Mesothelial cell of epicardium (in vitro differentiated cells): ENCODE data around the gene RASSF10. TPM values are rescaled to one million over a fixed set of nuclear protein-coding genes. Genes with fewer than 3 reads are reported as not detected.
A peak's percentile ranks its signal among the peaks of the same experiment; 100 is the strongest.

Experiments used
- DNase-seq, 2 experiments: peaks; one replicate each; pipeline ENCODE4 v3.0.0; 2021; ENCODE audit warnings: low spot score in 2 of 2; ENCODE audit not compliant: unreplicated experiment in 2 of 2
- H3K27ac Mint-ChIP-seq: 2 replicates; pipeline ENCODE4 v1.8.0; 2021; ENCODE audit warnings: mixed read lengths
- H3K27me3 Mint-ChIP-seq: 2 replicates; pipeline ENCODE4 v1.8.0; 2021; ENCODE audit warnings: low read depth, mixed read lengths
- H3K36me3 Mint-ChIP-seq: 2 replicates; pipeline ENCODE4 v1.8.0; 2021; ENCODE audit warnings: mixed read lengths
- H3K4me1 Mint-ChIP-seq: 2 replicates; pipeline ENCODE4 v1.8.0; 2021; ENCODE audit warnings: mixed read lengths
- H3K4me3 Mint-ChIP-seq: 2 replicates; pipeline ENCODE4 v1.8.0; 2021; ENCODE audit warnings: mild to moderate bottlenecking, moderate library complexity, mixed read lengths
- H3K9me3 Mint-ChIP-seq: 2 replicates; pipeline ENCODE4 v1.8.0; 2021; ENCODE audit warnings: mixed read lengths
- total RNA-seq: library from RNA; stranded (reverse); gene quantifications from 3 replicates; pipeline ENCODE4 v1.2.1, GENCODE V29; 2021
- TF ChIP-seq, protein P1 (sequence below): fragments of 200-600 bp; sonication (generic); IDR thresholded peaks from one replicate; pipeline ENCODE4 v1.5.0; 2021; ENCODE audit warnings: antibody characterized with exemption; ENCODE audit not compliant: unreplicated experiment

Gene RASSF10
- total RNA-seq, 1 donor from 2014 or later, result 0.09 TPM

DNA sequence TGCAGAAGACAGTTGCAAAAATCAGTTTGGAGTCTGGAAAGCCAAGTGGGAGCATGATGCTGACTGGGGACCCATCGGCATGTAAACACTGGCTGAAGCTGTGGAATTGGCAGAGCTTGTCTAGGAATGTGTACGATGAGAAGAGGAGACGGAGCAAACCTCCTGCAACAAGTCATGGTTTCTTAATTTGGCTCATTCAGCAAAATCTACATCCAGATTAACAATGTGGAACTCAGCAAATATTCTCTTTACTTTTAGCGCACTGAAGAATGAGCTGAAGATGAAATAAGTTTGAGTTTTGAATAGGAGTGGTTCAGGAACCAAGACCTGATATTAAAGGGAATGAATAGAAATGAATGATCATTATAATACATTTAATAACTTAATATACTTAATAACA is 26.6 kb downstream of the RASSF10 start:
- no peak overlapping the region for H3K4me3 Mint-ChIP-seq
- DNase-seq, result no peak
- no peaks in the 10 kb centered on the region for H3K4me1 Mint-ChIP-seq
- no peaks in the 10 kb centered on the region for H3K9me3 Mint-ChIP-seq
- H3K36me3 Mint-ChIP-seq, result no peaks in the 10 kb centered on the region
- no peak overlapping the region for H3K27ac Mint-ChIP-seq
- peaks cover 37% of the 10 kb centered on the region for H3K27me3 Mint-ChIP-seq
- TF ChIP-seq, protein P1, sequence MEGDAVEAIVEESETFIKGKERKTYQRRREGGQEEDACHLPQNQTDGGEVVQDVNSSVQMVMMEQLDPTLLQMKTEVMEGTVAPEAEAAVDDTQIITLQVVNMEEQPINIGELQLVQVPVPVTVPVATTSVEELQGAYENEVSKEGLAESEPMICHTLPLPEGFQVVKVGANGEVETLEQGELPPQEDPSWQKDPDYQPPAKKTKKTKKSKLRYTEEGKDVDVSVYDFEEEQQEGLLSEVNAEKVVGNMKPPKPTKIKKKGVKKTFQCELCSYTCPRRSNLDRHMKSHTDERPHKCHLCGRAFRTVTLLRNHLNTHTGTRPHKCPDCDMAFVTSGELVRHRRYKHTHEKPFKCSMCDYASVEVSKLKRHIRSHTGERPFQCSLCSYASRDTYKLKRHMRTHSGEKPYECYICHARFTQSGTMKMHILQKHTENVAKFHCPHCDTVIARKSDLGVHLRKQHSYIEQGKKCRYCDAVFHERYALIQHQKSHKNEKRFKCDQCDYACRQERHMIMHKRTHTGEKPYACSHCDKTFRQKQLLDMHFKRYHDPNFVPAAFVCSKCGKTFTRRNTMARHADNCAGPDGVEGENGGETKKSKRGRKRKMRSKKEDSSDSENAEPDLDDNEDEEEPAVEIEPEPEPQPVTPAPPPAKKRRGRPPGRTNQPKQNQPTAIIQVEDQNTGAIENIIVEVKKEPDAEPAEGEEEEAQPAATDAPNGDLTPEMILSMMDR, result no peak

DNA sequence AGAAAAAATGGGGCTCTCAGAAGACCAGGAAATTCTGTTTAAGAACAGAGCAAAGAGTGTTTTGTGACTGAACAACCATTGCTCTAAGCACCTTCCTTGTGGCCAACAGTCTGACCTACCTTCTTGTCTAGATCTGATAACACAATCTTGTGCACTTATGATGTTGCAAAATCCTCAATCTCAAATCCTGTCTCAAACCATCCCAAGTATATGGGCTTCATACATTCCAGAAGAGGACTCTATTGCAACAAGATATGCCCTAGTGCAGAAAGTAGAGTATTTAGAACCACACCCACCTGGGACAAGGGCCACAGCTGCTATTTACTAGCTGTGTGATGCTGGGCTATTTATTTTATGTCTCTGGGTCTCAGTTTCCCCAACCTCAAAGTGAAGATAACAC is 27.1 kb downstream of the RASSF10 start:
- no peaks in the 10 kb centered on the region for H3K36me3 Mint-ChIP-seq
- peaks cover 4% of the 10 kb centered on the region for H3K4me1 Mint-ChIP-seq
- peaks cover 37% of the 10 kb centered on the region for H3K27me3 Mint-ChIP-seq
- TF ChIP-seq, protein P1, result no peak
- no peak overlapping the region for H3K27ac Mint-ChIP-seq
- H3K9me3 Mint-ChIP-seq, result no peaks in the 10 kb centered on the region
- no peak overlapping the region for H3K4me3 Mint-ChIP-seq
- DNase-seq, result no peak

GRCh38 chr11:13038366-13038765 is 29.2 kb downstream of the RASSF10 start:
- TF ChIP-seq, protein P1, result no peak
- DNase-seq, result no peak
- no peak overlapping the region for H3K4me3 Mint-ChIP-seq
- no peak overlapping the region for H3K27ac Mint-ChIP-seq
- peaks cover 42% of the 10 kb centered on the region for H3K27me3 Mint-ChIP-seq
- peaks cover 12% of the 10 kb centered on the region for H3K4me1 Mint-ChIP-seq
- no peaks in the 10 kb centered on the region for H3K36me3 Mint-ChIP-seq
- no peaks in the 10 kb centered on the region for H3K9me3 Mint-ChIP-seq

DNA sequence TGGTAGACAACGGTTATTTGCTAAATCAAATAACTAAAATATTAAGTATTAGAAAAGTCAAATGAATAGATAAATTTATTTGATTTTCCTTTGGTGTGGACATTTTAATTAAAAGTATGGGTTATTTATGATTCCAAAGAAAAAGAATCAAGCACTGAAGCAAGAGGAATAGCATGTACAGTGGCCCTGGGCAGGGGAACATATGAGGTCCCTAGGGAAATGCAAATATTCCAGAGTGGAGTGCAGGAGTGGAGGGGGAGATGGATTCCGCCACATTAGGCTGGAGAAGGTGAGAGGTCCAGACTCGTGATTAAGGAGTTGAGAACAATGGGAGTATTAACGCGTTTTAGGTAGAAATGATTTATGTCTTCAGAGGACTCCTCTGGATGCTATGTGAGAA is 30.0 kb downstream of the RASSF10 start:
- no peaks in the 10 kb centered on the region for H3K36me3 Mint-ChIP-seq
- DNase-seq, result no peak
- H3K4me1 Mint-ChIP-seq, result peaks cover 12% of the 10 kb centered on the region
- H3K9me3 Mint-ChIP-seq, result no peaks in the 10 kb centered on the region
- H3K4me3 Mint-ChIP-seq, result no peak overlapping the region
- H3K27ac Mint-ChIP-seq, result no peak overlapping the region
- H3K27me3 Mint-ChIP-seq, result peaks cover 42% of the 10 kb centered on the region
- TF ChIP-seq, protein P1, result no peak

- no peak for DNase-seq
- H3K27ac Mint-ChIP-seq, result peak overlapping the region; percentile 16
- peaks cover 29% of the 10 kb centered on the region for H3K27me3 Mint-ChIP-seq
- TF ChIP-seq, protein P1, result no peak
- peaks cover 12% of the 10 kb centered on the region for H3K4me1 Mint-ChIP-seq
- H3K36me3 Mint-ChIP-seq, result no peaks in the 10 kb centered on the region
- no peaks in the 10 kb centered on the region for H3K9me3 Mint-ChIP-seq
- H3K4me3 Mint-ChIP-seq, result no peak overlapping the region
Observed at GRCh38 chr11:13040969-13041561, 31.9 kb downstream of the RASSF10 start.
